GM23338 (cell line): Measurements from ENCODE around the gene GZF1. TPM values are rescaled to one million over a fixed set of nuclear protein-coding genes. Genes with fewer than 3 reads are reported as not detected.

Source experiments
- ATAC-seq: fragments of 200-7000 bp; cut with Tn5 transposase; 3 replicates; pipeline ENCODE4 v1.9.1; 2020
- DNase-seq: peaks from one replicate; pipeline ENCODE4 v3.0.0-alpha.2; 2015; ENCODE audit warnings: low spot score
- H2AFZ ChIP-seq: fragments of 200-600 bp; sonication (generic); 2 replicates; pipeline ENCODE4 v1.8.0; 2016; ENCODE audit warnings: antibody characterized with exemption, mild to moderate bottlenecking, moderate library complexity
- H3F3A ChIP-seq: fragments of 200-600 bp; sonication (generic); replicated peaks from 2 replicates; pipeline ENCODE4 v1.8.0; 2017; ENCODE audit warnings: antibody characterized with exemption, mixed run types, low read depth
- H3K27ac ChIP-seq: fragments of 200-600 bp; sonication (generic); 2 replicates; pipeline ENCODE4 v1.6.1; 2016; ENCODE audit warnings: low read depth
- H3K27me3 ChIP-seq: fragments of 200-600 bp; sonication (generic); 2 replicates; pipeline ENCODE4 v1.8.0; 2016; ENCODE audit warnings: mild to moderate bottlenecking, mixed run types, moderate library complexity; ENCODE audit not compliant: insufficient read depth
- H3K36me3 ChIP-seq: fragments of 200-600 bp; sonication (generic); 2 replicates; pipeline ENCODE4 v1.8.0; 2016; ENCODE audit warnings: mild to moderate bottlenecking; ENCODE audit not compliant: insufficient read depth
- H3K4me1 ChIP-seq: fragments of 200-600 bp; sonication (generic); 2 replicates; pipeline ENCODE4 v1.8.0; 2016; ENCODE audit warnings: mild to moderate bottlenecking, moderate library complexity; ENCODE audit not compliant: insufficient read depth
- H3K4me2 ChIP-seq: fragments of 200-600 bp; sonication (generic); 2 replicates; pipeline ENCODE4 v1.7.1; 2017; ENCODE audit warnings: mixed run types
- H3K4me3 ChIP-seq: fragments of 200-600 bp; sonication (generic); 2 replicates; pipeline ENCODE4 v1.6.1; 2016; ENCODE audit warnings: mixed run types
- H3K79me2 ChIP-seq: fragments of 200-600 bp; sonication (generic); replicated peaks from 2 replicates; pipeline ENCODE4 v1.8.0; 2017; ENCODE audit warnings: mild to moderate bottlenecking; ENCODE audit not compliant: insufficient read depth
- H3K9me2 ChIP-seq: fragments of 200-600 bp; sonication (generic); 2 replicates; pipeline ENCODE4 v1.8.0; 2017; ENCODE audit not compliant: insufficient read depth
- H4K20me1 ChIP-seq: fragments of 200-600 bp; sonication (generic); replicated peaks from 2 replicates; pipeline ENCODE4 v1.8.0; 2017; ENCODE audit warnings: mild to moderate bottlenecking; ENCODE audit not compliant: insufficient read depth
- H3K27ac Mint-ChIP-seq: 2 replicates; pipeline ENCODE4 v1.8.0; 2020; ENCODE audit warnings: inconsistent platforms, mild to moderate bottlenecking, moderate library complexity, mixed read lengths
- H3K27me3 Mint-ChIP-seq: 3 replicates; pipeline ENCODE4 v1.8.0; 2022; ENCODE audit warnings: low read depth, mild to moderate bottlenecking, moderate library complexity, mixed read lengths, inconsistent platforms; ENCODE audit not compliant: insufficient read depth, poor library complexity
- H3K36me3 Mint-ChIP-seq: 3 replicates; pipeline ENCODE4 v1.8.0; 2021; ENCODE audit warnings: low read depth, mild to moderate bottlenecking, inconsistent platforms, moderate library complexity, mixed read lengths
- H3K4me1 Mint-ChIP-seq: 3 replicates; pipeline ENCODE4 v1.8.0; 2020; ENCODE audit warnings: mild to moderate bottlenecking, inconsistent platforms, mixed read lengths
- H3K4me3 Mint-ChIP-seq: 3 replicates; pipeline ENCODE4 v1.8.0; 2021; ENCODE audit warnings: moderate library complexity, mild to moderate bottlenecking, inconsistent platforms, mixed read lengths
- H3K9me3 Mint-ChIP-seq: 3 replicates; pipeline ENCODE4 v1.8.0; 2020; ENCODE audit warnings: moderate library complexity, mild to moderate bottlenecking, inconsistent platforms, mixed read lengths
- CREB1 ChIP-seq: fragments of 250-450 bp; sonication (Bioruptor Pico); IDR thresholded peaks from 2 replicates; pipeline ENCODE4 v1.5.0; 2020; ENCODE audit warnings: low read depth, mild to moderate bottlenecking, moderate library complexity
- CTCF ChIP-seq, 2 experiments: fragments of 200-600 bp in 1 of 2; sonication (generic) in 1 of 2; conservative IDR thresholded peaks; 2 replicates each; pipeline versions ENCODE4 v1.5.1 to v1.6.1; 2016 to 2017; ENCODE audit warnings: antibody characterized with exemption in 2 of 2, low read depth in 2 of 2, mild to moderate bottlenecking in 2 of 2, moderate library complexity in 1 of 2
- EZH2 ChIP-seq: fragments of 200-600 bp; sonication (generic); IDR thresholded peaks from one replicate; pipeline ENCODE4 v1.8.0; 2017; ENCODE audit warnings: antibody characterized with exemption, mild to moderate bottlenecking, low read depth; ENCODE audit not compliant: unreplicated experiment
- EZH2phosphoT487 ChIP-seq: fragments of 200-600 bp; sonication (generic); IDR thresholded peaks from one replicate; pipeline ENCODE4 v1.8.1; 2018; ENCODE audit warnings: antibody characterized with exemption; ENCODE audit not compliant: unreplicated experiment
- JUNB ChIP-seq: IDR thresholded peaks from one replicate; pipeline ENCODE4 v1.6.1; 2016; ENCODE audit warnings: antibody characterized with exemption; ENCODE audit not compliant: unreplicated experiment
- POLR2AphosphoS5 ChIP-seq: IDR thresholded peaks from 2 replicates; pipeline ENCODE4 v1.6.1; 2016; ENCODE audit warnings: antibody characterized with exemption, low read depth
- REST ChIP-seq: IDR thresholded peaks from one replicate; pipeline ENCODE4 v1.6.1; 2018; ENCODE audit warnings: antibody characterized with exemption; ENCODE audit not compliant: unreplicated experiment
- STAT1 ChIP-seq: IDR thresholded peaks from one replicate; pipeline ENCODE4 v1.6.1; 2016; ENCODE audit warnings: antibody characterized with exemption; ENCODE audit not compliant: unreplicated experiment
- ZNF114 ChIP-seq: fragments of 250-450 bp; sonication (Bioruptor Pico); IDR thresholded peaks from 2 replicates; pipeline ENCODE4 v1.5.0; 2020; ENCODE audit warnings: mild to moderate bottlenecking, moderate library complexity
- ZNF331 ChIP-seq: fragments of 250-450 bp; sonication (Bioruptor Pico); IDR thresholded peaks from 2 replicates; pipeline ENCODE4 v1.5.0; 2020; ENCODE audit warnings: low read depth, mild to moderate bottlenecking, moderate library complexity
- polyA plus RNA-seq: library from polyadenylated mRNA; unstranded; fragments of >200 nt; fragmentation: Nextera tagmentation; extraction: Ambion mirVana; gene quantifications from 2 replicates; pipeline ENCODE4 v1.2.1, GENCODE V29; 2016
- total RNA-seq: library from RNA; depleted of rRNA; stranded (reverse); fragments of >200 nt; shearing (Covaris generic); gene quantifications from 2 replicates; pipeline ENCODE4 v1.2.3, GENCODE V29; 2014
- TF ChIP-seq, protein P1 (sequence below): IDR thresholded peaks from 2 replicates; pipeline ENCODE4 v1.6.1; 2016; ENCODE audit warnings: antibody characterized with exemption

The GZF1 gene
- total and polyA plus RNA-seq, 2 experiments from 2014 or later = 4.2 to 15.7 TPM

GRCh38 chr20:23403751-23404150 is 41.8 kb downstream of the GZF1 start:
- H3K4me1 Mint-ChIP-seq = peaks cover 4% of the 10 kb centered on the region
- TF ChIP-seq JUNB (no peak), EZH2 (no peak), STAT1 (no peak), CREB1 (CRISPR knock-in tag) (no peak), REST (no peak)
- TF ChIP-seq, protein P1, sequence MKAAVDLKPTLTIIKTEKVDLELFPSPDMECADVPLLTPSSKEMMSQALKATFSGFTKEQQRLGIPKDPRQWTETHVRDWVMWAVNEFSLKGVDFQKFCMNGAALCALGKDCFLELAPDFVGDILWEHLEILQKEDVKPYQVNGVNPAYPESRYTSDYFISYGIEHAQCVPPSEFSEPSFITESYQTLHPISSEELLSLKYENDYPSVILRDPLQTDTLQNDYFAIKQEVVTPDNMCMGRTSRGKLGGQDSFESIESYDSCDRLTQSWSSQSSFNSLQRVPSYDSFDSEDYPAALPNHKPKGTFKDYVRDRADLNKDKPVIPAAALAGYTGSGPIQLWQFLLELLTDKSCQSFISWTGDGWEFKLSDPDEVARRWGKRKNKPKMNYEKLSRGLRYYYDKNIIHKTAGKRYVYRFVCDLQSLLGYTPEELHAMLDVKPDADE = no peak
- no peak overlapping the region for H3K4me3 Mint-ChIP-seq
- H3K9me3 Mint-ChIP-seq = no peaks in the 10 kb centered on the region
- no peak overlapping the region for H2AFZ ChIP-seq
- H3K36me3 Mint-ChIP-seq = peaks cover 3% of the 10 kb centered on the region; the same call in 2 of the 3 replicates
- H3K79me2 ChIP-seq = peaks cover 81% of the 10 kb centered on the region
- H3K4me1 ChIP-seq = no peaks in the 10 kb centered on the region
- no peak for ATAC-seq
- H3F3A ChIP-seq = no peaks in the 10 kb centered on the region
- no peaks in the 10 kb centered on the region for H3K9me2 ChIP-seq
- H3K27me3 Mint-ChIP-seq = peaks cover 2% of the 10 kb centered on the region
- no peaks in the 10 kb centered on the region for H3K36me3 ChIP-seq
- H3K27ac Mint-ChIP-seq = no peak overlapping the region
- no peak overlapping the region for H3K4me2 ChIP-seq
- DNase-seq = no peak
- peaks cover 54% of the 10 kb centered on the region for H4K20me1 ChIP-seq
- H3K27me3 ChIP-seq = no peaks in the 10 kb centered on the region
- no peak overlapping the region for H3K4me3 ChIP-seq
- no peak overlapping the region for H3K27ac ChIP-seq

- no peaks in the 10 kb centered on the region for H3K9me2 ChIP-seq
- no peak overlapping the region for H2AFZ ChIP-seq
- peaks cover 2% of the 10 kb centered on the region for H3K27me3 Mint-ChIP-seq
- H3K4me3 Mint-ChIP-seq = no peak overlapping the region
- peaks cover 58% of the 10 kb centered on the region for H4K20me1 ChIP-seq
- H3K27ac ChIP-seq = no peak overlapping the region
- H3K27ac Mint-ChIP-seq = no peak overlapping the region
- no peaks in the 10 kb centered on the region for H3K27me3 ChIP-seq
- ATAC-seq (no peak), DNase-seq (no peak)
- H3K4me3 ChIP-seq = no peak overlapping the region
- H3K9me3 Mint-ChIP-seq = no peaks in the 10 kb centered on the region
- no peaks in the 10 kb centered on the region for H3K36me3 ChIP-seq
- no peak overlapping the region for H3K4me2 ChIP-seq
- peaks cover 4% of the 10 kb centered on the region for H3K4me1 Mint-ChIP-seq
- H3K36me3 Mint-ChIP-seq = peaks cover 3% of the 10 kb centered on the region; the same call in 2 of the 3 replicates
- H3K4me1 ChIP-seq = peaks cover 1% of the 10 kb centered on the region; the same call in 1 of the 2 replicates
- TF ChIP-seq ZNF331 (CRISPR knock-in tag) (no peak), EZH2phosphoT487 (no peak), REST (no peak), CREB1 (CRISPR knock-in tag) (no peak), EZH2 (no peak), ZNF114 (no peak), POLR2AphosphoS5 (no peak), CTCF (conservative IDR thresholded peaks at IDR 0.05; ENCODE audit: low read depth in 2 of 2) (no peak)
- TF ChIP-seq, protein P1 = no peak
- peaks cover 82% of the 10 kb centered on the region for H3K79me2 ChIP-seq
- no peaks in the 10 kb centered on the region for H3F3A ChIP-seq
Measured at GRCh38 chr20:23404196-23404595, 42.2 kb downstream of the GZF1 start.
